ENCODE data around the gene SH3BGR.

DNA sequence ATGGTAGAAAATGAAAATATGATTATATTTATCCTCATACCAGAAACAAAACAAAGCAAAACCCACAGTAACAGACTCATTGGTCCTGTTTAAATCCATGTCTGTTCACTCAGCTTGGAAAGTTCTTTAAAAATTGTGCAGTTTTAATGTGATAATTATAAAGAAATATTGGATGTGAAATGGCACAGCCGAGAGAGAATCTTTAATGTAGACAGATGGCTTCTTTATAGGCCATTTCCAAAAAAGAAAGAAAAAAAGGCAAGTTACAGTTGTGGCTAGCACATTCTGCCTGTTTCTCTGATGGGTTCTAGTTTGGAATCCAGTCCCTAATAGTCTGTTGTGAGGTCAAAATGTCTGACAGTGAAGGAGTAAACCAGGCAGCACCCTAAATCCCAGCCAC is 62.0 kb downstream of the SH3BGR start:
- TF ChIP-seq, protein P1, sequence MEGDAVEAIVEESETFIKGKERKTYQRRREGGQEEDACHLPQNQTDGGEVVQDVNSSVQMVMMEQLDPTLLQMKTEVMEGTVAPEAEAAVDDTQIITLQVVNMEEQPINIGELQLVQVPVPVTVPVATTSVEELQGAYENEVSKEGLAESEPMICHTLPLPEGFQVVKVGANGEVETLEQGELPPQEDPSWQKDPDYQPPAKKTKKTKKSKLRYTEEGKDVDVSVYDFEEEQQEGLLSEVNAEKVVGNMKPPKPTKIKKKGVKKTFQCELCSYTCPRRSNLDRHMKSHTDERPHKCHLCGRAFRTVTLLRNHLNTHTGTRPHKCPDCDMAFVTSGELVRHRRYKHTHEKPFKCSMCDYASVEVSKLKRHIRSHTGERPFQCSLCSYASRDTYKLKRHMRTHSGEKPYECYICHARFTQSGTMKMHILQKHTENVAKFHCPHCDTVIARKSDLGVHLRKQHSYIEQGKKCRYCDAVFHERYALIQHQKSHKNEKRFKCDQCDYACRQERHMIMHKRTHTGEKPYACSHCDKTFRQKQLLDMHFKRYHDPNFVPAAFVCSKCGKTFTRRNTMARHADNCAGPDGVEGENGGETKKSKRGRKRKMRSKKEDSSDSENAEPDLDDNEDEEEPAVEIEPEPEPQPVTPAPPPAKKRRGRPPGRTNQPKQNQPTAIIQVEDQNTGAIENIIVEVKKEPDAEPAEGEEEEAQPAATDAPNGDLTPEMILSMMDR (IDR thresholded peaks at IDR 0.05; ENCODE audit: low read depth, low read length), result no peak
- no peak for TF ChIP-seq EZH2phosphoT487 (IDR thresholded peaks at IDR 0.05; ENCODE audit: low read depth)
